NAMALWA (cell line): Measurements from ENCODE around the gene DDX54.

Experiments used
- DNase-seq: peaks from one replicate; pipeline ENCODE4 v3.0.0-alpha.2; 2015; ENCODE audit warnings: low spot score

DDX54 gene

GRCh38 chr12:113140706-113141105, 44.6 kb downstream of the DDX54 start:
- DNase-seq: no peak

DNA sequence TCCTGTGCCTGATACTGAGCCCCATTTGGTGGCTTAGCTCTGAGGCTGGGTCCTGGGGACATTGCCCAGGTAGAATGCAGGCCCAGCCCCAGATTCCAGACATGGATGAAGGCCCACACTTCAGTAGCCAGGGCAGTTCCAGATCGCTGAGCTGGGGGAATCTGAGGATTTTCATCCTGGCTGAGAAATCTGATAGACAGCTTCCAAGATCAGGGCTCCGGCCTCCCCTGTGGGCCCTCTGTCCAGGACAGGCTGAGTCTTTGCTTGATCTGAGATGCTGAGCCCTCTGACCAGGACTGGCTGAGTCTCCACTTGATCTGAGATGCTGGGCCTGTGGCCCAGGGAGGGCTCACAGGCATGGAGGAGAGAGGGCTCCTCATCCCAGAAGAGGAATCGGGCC, 46.5 kb downstream of the DDX54 start:
- DNase-seq: no peak

DNA sequence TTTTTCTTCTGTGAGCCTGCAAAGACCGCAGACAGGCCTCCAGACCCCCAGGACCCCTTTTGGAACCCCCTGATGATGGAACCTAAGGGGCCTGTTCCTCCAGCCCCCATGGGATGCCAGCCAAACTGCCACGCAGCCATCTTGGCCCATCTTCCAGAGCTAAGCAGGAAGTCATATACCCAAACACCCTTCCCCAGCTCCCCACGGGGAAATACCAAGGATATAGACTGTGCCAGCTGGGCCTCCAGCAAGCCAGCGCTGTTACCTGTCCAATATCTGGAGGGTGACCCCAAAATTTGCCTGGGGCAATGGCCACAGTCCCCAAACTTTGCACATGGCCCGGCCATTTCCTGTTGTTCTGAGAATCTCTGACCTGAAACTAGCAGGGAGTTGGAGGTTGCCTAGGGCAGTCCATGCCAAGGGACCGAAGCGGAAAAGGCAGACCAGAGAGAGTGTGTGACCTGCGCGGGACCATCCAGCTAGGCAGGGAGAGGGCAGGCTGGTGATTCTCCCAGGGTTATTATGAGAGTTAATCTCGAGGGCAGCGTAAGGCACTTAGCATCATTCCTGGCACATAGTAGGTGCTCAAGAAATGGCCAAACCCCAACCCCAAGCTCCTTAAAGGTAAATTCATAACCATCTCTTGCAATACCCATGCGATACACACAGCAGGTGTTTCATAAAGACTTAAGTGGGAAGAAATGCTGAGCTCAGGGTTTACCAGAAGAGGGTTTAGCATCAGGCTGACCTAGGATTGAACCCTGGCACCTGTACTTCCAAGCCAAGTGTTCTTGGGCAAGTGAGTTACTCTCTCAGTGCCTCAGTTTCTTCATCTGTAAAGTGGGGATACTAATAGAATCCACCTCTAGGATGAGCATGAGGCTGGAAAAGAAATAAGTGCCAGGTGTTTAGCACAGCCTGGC, 47.2 kb downstream of the DDX54 start:
- DNase-seq: peak; percentile 1

DNA sequence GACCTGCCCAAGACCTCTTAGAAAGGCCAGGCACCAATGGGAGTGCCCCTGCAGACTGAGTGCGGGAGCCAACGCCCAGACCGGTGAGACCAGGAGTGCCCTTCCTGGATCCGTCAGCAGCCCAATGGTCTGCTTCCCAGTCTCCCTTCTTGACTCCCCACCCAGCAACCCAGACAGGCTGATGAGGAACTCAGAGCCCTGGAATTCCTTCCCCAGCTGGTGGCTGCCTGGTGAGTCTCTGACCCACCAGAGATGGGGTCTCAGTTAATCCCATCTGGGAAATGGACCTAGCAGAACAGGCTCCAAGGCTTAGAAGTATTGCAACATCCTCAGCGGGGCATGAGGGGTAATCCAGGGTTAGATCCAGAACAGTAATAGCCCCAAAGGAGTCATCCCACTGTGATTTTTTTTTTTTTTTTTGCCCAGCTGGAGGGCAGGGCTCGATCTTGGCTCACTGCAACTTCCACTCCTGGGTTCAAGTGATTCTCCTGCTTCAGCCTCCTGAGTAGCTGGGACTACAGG, 48.2 kb downstream of the DDX54 start:
- DNase-seq: no peak

- peak; percentile 69 for DNase-seq
These were observed 48.9 kb downstream of the DDX54 start for GRCh38 chr12:113136128-113136989.

DNA sequence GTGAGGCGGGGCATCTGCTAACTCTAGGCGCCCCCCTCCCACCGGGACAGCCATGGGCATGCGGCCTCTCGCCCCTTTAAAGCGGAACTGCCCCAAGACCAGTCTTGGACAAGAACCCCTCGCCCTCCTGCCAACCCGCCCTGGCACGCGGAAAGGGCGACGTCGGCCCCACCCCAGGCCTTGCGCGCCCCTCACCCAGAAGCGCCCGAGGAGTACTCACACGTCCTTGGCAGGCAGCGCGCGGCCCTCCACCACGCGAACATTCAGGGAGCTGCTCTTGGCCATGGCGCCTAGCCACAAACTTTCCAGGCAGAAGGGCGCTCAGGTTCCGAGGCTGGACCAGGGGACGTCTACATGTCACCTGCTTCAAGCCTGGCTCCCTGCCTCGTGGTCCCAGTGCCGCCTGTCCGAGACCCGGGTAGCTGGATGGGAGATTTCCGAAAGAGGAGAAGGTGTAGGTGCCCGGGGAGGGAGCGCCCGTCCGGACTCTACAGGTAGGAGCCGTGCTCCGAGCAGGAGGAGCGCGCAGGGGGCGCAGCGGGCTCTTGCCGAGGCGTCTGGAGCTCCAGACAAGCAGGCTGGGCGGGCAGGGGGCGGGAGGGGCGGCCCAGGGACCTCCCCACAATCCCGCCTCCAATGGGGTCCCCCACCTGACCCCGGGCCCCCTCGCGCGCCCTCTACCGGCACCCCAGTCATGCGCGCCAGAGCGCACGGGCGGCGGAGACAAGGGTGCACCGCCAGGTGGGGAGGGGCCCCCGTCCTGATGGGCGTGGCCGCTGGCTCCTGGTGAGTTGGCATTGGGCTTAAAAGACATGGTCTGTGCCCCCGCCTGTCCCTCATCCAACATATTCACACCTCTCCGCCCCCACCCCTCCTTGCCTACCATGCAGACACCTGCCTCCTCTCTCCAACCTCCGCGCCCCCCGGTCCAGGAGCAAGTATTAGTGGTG, 49.8 kb downstream of the DDX54 start, which contains the start of gene RASAL1:
Gene RASAL1 (minus strand): TSS at position 584 of the 950 bp plus-strand sequence. CDS start 299 bp downstream, at position 285.
- DNase-seq: peak; percentile 95

DNA sequence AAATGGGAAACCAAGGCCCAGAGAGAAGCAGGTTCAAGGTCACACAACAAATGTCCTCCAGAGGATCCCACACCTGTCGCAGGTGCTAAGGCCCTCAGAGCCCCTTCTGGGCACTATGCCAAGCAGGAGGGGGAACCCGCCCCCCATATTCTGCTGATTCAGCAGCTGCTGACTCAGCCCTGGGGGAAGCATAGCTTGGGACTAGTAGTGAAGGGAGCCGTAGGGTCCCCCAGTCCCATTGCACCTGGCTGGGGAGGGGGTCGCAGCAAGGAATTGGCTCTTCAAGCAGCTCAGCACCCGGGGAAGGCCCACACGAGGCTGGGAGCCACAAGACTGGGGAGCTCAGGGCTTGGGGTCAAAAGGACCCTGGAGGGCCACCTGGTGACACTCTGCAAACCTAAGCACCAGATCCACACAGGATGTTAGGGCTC, 50.7 kb downstream of the DDX54 start:
- DNase-seq: peak; percentile 50

- DNase-seq: peak; percentile 34
These were observed 51.2 kb downstream of the DDX54 start for GRCh38 chr12:113134071-113134470.

DNA sequence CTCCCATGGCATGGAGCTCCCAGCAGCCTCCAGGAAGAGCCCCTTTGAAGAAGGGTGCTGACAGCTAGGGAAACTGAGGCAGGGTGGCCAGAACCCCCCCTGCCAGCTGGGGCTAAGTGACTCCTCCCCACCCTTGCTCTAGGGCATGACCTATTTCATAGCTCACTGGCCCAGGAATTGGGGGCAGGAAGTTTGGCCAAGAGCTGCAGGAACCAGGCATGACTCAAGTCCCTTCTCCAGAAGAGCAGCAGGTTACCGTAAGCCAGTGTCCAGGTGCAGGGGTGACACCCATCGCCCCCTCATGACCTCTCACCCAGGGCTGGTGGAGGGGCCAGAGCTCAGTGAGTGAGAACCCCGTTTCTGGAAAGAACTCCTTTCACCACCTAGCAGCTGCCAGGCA, 51.6 kb downstream of the DDX54 start:
- no peak for DNase-seq

- no peak for DNase-seq
These were observed 52.2 kb downstream of the DDX54 start for GRCh38 chr12:113133036-113133435.

GRCh38 chr12:113131556-113131955, 53.7 kb downstream of the DDX54 start:
- peak; percentile 44 for DNase-seq

DNA sequence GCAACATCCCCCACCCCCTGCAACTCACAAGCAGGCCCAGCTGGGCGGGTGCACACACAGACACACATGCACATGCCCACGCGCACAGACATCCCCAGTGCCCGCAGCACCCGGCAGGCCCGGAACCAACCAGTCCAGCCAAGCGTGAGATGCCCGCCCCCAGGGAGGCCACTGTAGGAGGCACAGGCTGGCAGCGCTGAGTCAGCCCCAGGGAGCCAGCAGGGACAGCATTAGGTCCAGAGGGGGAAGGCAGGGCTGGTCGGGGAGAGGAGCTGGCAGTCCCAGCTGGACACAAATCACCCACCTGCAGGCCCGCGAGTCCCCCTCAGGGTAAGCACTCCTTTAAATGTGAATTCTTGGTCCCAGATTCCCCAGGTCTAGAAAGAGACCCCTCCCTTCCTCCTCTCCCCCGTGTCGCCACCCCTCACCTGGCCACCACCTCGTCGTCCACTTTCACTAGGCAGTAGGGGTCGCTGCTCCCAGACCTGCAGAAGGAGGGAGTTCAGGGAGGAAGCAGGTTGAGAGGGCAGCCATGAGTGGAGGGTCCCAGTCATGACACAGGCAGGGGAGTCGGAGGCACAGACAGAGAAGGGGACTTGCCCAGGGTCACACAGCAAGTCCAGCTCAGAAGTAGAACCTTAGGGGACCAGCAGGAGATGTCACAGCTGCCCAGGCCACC, 54.7 kb downstream of the DDX54 start:
- DNase-seq: peak; percentile 64

- no peak for DNase-seq
These were observed 55.4 kb downstream of the DDX54 start for GRCh38 chr12:113129664-113130456.

- peak; percentile 41 for DNase-seq
These were observed 56.2 kb downstream of the DDX54 start for GRCh38 chr12:113128802-113129663.

GRCh38 chr12:113127791-113128199, 57.5 kb downstream of the DDX54 start:
- DNase-seq: no peak

GRCh38 chr12:113120670-113121370, 64.5 kb downstream of the DDX54 start:
- DNase-seq: peak; percentile 59

DNA sequence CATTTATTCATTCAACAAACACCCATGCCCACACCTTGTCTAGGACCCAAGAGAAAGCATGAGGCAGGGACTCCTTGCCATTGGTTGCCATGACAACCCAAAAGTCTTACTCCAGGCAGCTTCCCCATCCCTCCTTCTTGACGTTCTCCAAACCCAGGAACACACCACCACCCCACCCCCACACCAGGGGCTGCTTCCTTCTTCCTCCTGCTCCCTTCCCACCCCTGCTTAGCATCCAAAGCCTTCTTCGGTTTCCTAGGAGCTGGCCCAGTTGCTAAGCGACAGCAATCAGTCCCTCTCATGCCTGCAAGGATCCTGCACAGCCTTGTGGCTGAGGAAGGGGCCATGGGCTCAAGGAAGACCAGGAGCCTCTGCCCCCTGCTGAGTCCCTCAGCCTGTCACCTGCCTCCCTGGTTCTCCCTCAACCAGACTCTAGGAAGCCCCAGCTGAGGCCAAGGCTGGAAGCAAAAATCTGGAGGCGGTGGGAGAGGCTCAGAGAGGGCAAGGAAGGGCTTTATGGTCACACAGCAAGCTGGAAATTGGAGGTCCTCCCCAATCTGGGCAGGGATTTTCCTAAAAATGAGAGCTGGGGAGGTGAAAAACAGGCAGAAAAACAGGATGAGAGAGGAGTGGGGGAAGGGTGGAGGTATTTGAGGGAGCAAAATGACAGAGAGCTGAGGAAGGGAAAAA, 65.2 kb downstream of the DDX54 start:
- no peak for DNase-seq

GRCh38 chr12:113118142-113118541, 67.1 kb downstream of the DDX54 start:
- no peak for DNase-seq
